Stimulated activated CD4-positive, alpha-beta T cell treated with anti-CD3 and anti-CD28 coated beads, TNF-alpha, amount 100 ng/mL, for 1 hour (primary cell): ENCODE data around the gene RSF1.
"Not testable (repeated sequence)": the region's sequence is repeated elsewhere in the genome, so short reads cannot be mapped to it uniquely, and the experiment has no call there.

Source experiments
- DNase-seq, 3 donors: peaks; one replicate each; pipeline ENCODE4 v3.0.0-alpha.2; 2020; ENCODE audit warnings: low read depth in 3 of 3, low spot score in 1 of 3

The RSF1 gene

GRCh38 chr11:77695417-77695816 lies 125.1 kb downstream of the RSF1 start:
- no peak for DNase-seq

- no peak for DNase-seq
Measured at GRCh38 chr11:77690649-77691048, 129.9 kb downstream of the RSF1 start.

DNA sequence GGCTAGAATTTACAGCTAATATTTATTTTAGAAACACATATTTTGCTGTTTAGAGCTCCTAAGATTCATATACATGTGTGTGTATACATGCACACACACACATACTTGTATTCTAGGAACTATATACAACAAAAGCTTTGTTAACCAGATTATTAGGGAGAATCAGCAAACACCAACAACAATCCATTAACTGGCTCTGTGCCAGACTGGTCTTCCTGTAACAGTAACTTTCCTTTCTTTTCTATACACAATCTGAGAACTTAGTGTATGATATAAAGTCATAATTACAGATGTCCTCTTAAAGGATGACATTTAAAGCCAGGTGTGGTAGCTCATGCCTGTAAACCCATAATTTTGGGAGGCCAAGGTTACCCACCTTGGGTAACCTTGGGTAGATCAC lies 133.4 kb downstream of the RSF1 start:
- no peak for DNase-seq

DNA sequence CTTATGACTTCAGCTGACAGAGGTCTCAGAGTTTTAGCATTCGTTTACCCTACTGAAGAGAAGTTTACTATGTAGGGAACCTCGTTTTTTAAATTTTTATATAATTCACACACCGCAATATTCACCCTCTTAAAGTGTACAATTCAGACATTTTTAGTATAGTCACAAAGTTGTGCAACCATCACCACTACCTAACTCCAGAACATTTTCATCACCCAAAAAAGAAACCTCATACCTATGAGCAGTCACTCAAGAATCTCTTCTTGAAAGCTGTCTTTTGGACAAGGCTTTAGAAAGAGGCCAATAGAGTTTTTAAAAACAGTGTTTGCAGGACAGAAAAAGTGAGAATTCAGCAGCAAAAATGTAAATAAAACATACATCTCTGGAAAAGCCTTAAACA lies 143.4 kb downstream of the RSF1 start:
- DNase-seq: no peak

DNA sequence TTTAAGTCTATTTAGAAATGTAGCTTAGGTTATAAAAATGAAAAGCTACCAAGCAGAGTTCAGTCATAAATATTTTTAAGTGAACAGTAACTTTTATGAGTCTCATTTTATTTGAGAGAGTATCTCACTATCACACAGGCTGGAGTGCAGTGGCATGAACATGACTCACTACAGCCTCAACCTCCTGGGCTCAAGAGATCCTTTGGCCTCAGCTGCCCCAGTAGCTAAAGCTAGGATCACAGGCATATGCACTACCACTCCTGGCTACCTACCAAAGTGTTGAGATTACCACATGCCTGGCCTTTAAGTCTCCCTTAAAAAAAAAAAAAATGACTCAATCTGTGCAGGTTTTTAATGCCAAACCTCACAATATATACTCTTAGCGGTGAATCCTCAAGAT lies 148.3 kb downstream of the RSF1 start:
- DNase-seq: no peak

DNA sequence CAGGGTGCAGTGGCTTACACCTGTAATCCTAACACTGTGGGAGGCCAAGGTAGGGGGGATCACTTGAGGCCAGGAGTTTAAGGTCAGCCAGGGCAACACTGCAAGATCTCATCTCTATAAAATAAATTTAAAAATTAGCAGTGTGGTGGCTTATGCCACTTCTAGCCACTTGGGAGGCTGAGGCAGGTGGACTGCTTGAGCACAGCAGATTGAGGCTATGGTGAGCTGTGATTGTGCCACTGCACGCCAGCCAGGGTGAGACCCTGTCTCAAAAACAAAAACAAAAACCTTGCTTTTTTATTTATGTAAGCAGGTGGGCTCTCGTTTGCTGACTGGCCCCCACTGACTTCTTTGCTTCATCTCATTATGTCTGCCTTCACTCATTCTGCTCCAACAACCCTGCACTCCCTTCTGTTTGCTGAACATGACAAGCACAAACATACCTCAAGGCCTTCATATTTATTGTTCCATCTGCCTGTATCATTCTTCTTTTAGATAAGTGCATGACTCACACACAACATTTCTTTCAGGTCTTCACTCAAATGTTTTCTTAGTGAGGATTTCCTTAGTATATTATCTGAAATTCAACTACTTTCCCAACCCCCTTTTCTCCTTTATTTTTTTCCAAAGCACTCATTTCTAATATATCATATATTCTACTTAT lies 150.5 kb downstream of the RSF1 start:
- no peak for DNase-seq

- no peak for DNase-seq
Measured at GRCh38 chr11:77668760-77669159, 151.8 kb downstream of the RSF1 start.

DNA sequence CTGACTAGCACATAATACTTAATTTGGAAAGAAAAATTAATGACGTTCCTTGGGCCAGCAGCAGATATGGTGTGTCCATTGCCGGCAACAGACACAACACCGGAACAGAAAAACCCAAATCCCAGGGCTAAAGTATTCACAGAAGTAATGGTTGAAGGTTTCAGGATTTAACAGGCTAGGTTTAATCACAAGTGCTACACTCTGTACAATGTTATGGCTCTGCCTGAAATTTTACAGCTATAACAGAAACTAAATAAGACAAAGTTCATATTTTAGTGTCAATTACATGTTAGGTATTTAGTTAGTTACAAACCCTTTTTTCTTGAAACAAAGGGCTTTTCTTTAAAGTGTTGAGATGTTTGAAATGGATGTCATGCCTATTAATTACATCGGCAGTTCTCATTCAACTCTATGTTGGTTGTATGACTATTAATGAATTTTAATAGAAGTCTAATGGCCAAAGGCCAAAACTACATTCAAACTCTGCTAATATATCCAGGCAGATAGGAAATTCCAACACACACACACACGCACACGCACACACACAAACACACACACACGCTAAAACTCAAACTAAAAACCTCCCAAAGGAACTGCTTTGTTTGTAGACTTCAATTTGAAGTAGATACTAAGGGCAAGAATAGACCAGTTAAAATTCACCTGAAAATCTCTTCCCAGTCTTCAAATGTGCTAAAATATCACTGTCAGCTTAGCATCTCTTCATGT lies 155.1 kb downstream of the RSF1 start:
- DNase-seq: no peak

DNA sequence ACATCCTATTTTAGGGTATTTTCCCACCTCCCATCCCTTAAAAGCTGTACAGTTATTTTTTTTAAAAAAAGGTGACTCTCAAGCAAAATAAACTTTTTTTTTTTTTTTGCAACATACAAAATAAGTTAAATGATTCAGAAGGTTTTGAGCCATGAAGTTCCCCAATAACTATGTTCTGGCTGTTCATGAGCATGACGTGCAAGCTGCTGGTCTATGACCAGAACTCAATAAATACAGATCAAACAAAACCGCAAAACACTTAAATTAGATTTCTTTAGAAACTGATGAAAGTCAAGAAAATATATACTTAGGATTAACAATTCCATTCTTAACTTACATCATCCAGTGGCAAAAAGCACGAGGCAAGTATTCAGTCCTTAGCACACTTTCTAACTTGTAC lies 158.9 kb downstream of the RSF1 start:
- DNase-seq: no peak

GRCh38 chr11:77660947-77661346 lies 159.6 kb downstream of the RSF1 start:
- no peak for DNase-seq

DNA sequence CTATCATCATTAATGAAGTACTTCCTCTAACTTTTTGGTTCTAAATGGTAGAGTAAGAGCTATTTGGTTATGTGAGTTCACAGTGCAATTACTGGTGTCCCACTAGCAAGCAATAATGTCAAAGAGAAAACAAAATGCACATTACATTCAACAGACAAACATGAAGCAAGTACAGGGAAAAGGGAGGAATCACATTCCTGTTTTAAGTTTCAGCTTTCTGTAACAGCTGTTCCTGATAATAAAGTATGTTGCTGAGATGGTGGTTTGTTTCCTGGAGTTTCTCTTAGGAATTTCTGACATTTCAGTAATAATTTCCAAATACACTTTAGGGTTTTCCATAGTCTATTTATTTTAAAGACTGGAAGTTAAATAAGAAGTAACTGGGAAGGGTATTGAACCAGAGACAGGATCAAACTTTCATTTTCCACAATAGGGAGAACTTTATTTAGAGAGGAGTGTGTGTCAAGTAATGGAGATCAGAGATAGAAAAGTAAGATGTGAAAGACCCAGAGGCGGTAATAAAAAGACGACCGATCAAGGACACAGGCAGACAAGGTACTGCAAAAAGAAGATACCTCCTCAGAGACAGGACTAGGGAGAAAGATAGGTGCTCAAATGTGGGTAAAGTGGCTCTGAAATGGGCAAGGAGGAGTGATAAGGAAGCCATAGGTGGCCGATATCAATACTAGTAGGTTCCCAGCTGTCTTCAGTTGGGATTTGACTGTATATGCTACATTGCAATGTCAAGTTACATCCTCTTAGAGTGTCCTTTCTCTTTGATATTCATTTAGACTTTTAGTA lies 162.1 kb downstream of the RSF1 start:
- no peak for DNase-seq

- DNase-seq: no peak
Measured at GRCh38 chr11:77656362-77656761, 164.2 kb downstream of the RSF1 start.

- DNase-seq: no peak
Measured at GRCh38 chr11:77654770-77655434, 165.6 kb downstream of the RSF1 start.

DNA sequence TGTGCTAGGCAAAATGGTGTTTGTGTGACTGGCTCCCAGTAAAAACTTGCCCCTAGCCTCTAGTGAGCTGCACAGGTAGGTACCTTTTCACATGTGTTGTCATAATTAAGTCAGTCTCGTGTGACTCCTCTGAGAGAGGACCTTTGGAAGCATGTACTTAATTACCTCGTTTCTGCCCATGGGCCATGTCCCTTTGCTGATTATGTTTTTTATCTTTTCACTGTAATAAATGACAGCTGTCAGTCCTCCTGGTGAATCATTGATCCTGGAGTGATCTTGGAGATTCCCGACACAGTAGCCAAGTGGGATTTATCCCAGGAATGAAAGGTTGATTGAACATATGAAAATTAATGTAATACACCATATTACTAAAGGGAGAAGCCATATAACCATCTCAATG lies 170.4 kb downstream of the RSF1 start:
- no peak for DNase-seq

GRCh38 chr11:77647654-77648305 lies 172.7 kb downstream of the RSF1 start:
- no peak for DNase-seq

DNA sequence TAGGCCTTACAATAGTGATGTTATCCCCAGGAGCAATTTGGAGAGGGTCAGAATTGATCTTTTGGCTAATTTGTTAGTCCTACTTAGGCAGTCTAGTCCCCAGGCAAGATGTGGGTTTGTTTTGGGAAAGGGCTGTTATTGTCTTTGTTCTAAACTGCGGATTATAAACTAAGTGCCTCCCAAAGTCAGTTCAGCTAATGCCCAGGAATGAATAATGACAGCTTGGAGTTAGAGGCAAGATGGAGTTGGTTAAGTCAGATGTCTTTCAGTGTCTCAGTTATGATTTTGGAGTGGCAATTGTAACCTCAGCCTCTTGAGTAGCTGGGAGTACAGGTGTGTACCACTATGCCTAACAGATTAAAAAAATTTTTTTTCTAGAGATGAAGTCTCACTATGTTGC lies 175.6 kb downstream of the RSF1 start:
- no peak for DNase-seq

DNA sequence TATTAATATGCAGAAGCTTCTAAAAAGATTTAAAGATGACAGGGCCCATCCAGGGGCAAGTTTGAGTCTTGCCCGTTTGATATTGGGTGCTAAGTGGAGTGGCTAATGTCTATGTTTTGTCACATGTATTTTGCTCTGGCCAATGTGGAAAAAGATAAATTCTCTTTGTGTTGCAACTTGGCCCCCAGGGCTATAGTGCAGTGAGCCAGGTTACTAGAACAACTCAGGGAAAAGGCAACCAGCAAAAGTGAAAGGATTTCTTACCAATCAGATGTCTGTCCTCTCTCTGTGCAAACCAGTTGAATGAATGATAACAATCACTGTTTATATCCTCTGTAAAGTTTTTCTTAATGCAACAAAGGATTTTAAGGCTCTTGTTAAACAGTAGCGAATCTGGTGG lies 178.3 kb downstream of the RSF1 start:
- no peak for DNase-seq

DNA sequence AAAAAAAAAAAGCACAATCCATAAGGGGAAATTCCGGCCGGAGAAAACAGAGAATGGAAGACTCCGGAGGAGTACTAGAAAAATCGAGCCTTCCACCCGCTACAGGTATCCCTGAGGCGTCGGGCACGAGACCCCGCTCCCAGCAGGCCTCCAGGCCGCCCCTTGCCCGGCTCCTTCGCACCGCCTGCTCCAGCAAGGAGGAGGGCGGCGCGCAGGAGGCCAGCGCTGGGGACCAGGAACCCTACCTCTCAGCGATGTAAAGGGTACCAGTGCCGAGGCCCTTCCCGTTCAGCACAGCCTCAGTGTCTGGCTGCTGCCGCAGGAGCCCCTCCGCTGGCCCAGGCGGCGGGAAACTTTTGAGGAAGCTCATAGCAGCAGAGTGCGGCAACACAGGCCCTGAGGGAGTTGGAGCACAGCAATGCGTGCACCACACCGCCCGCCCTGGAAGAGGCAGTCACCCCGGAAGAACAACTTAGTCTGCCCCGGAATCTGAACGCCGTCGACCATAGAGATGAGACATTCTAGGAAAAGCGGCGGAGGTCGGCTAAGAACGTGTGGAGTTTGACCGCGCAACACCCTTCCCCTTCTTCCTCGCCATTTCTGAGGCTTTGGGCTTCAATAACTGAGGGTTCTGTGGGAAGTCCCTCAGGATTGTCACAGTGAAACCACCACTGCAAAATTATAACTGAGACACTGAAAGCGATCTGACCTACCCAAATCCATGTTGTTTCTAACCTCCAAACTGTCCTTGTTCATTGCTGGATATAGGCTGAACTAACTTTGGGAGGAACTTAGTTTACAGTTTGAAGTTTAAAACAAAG lies 183.0 kb downstream of the RSF1 start, which contains the start of gene CLNS1A:
Gene CLNS1A, minus strand, starts transcription at position 450 of the 821 bp plus-strand sequence. Its CDS starts 80 bp downstream, at position 370.
- DNase-seq: peak; percentile 38 to 59 (median 51)

GRCh38 chr11:77636731-77637344 lies 183.7 kb downstream of the RSF1 start:
- DNase-seq: no peak

DNA sequence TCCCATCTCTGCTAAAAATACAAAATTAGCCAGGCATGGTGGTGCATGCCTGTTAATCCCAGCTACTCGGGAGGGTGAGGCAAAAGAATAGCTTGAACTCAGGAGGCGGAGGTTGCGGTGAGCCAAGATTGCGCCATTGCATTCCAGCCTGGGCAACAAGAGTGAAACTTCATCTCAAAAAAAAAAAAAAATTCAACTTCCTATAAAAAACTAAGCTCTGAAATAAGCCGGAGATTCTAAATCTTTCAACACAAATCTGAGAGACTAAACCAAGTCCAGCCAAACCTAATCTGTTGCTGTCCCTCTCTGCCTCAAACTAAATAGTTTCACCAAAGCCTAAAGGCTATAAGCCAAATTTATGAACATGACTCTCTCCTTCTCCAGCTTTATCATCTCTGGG lies 186.6 kb downstream of the RSF1 start:
- not testable (repeated sequence) for DNase-seq
